AG04450 (cell line): ENCODE data around the gene MAP4K2. TPM values are rescaled to one million over a fixed set of nuclear protein-coding genes. Genes with fewer than 3 reads are reported as not detected.

Source experiments
- CTCF ChIA-PET: fragments of 300-600, 350-600 bp; formaldehyde crosslinking; extraction: SDS; loops from one replicate; lab custom pipeline; 2022; ENCODE audit warnings: antibody characterized with exemption, inconsistent platforms; lab: Charles Lee
- POLR2A ChIA-PET: fragments of 350-600 bp; formaldehyde crosslinking; extraction: SDS; loops from one replicate; lab custom pipeline; 2021; ENCODE audit warnings: antibody characterized with exemption, inconsistent platforms; lab: Yijun Ruan, JAX
- DNase-seq: peaks from one replicate; pipeline ENCODE4 v3.0.0-alpha.2; 2011; ENCODE audit warnings: low read depth, low spot score
- H3K27ac ChIP-seq: one replicate; pipeline ENCODE4 v1.5.1; 2012; ENCODE audit warnings: low read depth, low read length, control low read depth
- H3K27me3 ChIP-seq: one replicate; pipeline ENCODE4 v1.6.0; 2012; ENCODE audit warnings: low read length; ENCODE audit not compliant: control insufficient read depth, insufficient read depth
- H3K4me3 ChIP-seq: 2 replicates; pipeline ENCODE4 v1.5.1; 2011; ENCODE audit warnings: mild to moderate bottlenecking, low read depth, low read length, control low read depth
- H3K9me3 ChIP-seq: 2 replicates; pipeline ENCODE4 v1.5.1; 2012; ENCODE audit warnings: low read length; ENCODE audit not compliant: control insufficient read depth, insufficient read depth
- CTCF ChIP-seq: IDR thresholded peaks from 2 replicates; pipeline ENCODE4 v1.5.1; 2011; ENCODE audit warnings: low read depth, low read length, control low read depth, inconsistent platforms
- polyA plus RNA-seq: library from polyadenylated mRNA; depleted of rRNA; stranded (reverse); fragments of >200 nt; gene quantifications from 2 replicates; pipeline ENCODE4 v1.2.3, GENCODE V29; 2011

The MAP4K2 gene
- polyA plus RNA-seq, 1 experiment, result 9.9 TPM

- Histone ChIP-seq H3K9me3 (no peaks in the 10 kb centered on the region; the same call in 1 of the 2 replicates), H3K27ac (no peak overlapping the region), H3K4me3 (no peak overlapping the region), H3K27me3 (peaks cover 3% of the 10 kb centered on the region)
- CTCF ChIA-PET, result interaction anchor here (1.9 to 2.3 kb wide), 2 partner anchors 12 to 58 kb away, joined by 6 to 7 read pairs; no protein-coding TSS in a partner anchor
- TF ChIP-seq CTCF, result no peak
- POLR2A ChIA-PET, result interaction anchor here (1.2 kb wide), 1 partner anchor 23 kb away, joined by 7 read pairs; no protein-coding TSS in a partner anchor
- DNase-seq, result no peak
Observed at GRCh38 chr11:64835616-64836447, 32.8 kb upstream of the MAP4K2 start.

GRCh38 chr11:64834723-64835615 is 32.0 kb upstream of the MAP4K2 start:
- CTCF ChIA-PET, result interaction anchor here (1.9 to 2.3 kb wide), 2 partner anchors 12 to 59 kb away, joined by 6 to 7 read pairs; no protein-coding TSS in a partner anchor
- no peak for TF ChIP-seq CTCF
- Histone ChIP-seq H3K27me3 (peaks cover 3% of the 10 kb centered on the region), H3K27ac (no peak overlapping the region), H3K9me3 (no peaks in the 10 kb centered on the region; the same call in 1 of the 2 replicates), H3K4me3 (no peak overlapping the region)
- POLR2A ChIA-PET, result interaction anchor here (0.6 kb wide), 1 partner anchor 74 kb away, joined by 6 read pairs; no protein-coding TSS in a partner anchor
- DNase-seq, result no peak

GRCh38 chr11:64834031-64834722 is 31.2 kb upstream of the MAP4K2 start:
- no peak for DNase-seq
- Histone ChIP-seq H3K27ac (no peak overlapping the region), H3K27me3 (peaks cover 3% of the 10 kb centered on the region), H3K4me3 (no peak overlapping the region), H3K9me3 (no peaks in the 10 kb centered on the region; the same call in 1 of the 2 replicates)
- CTCF ChIA-PET, result interaction anchor here (0.6 to 2.3 kb wide), 3 partner anchors 13 to 60 kb away, joined by 6 to 7 read pairs (median 7); no protein-coding TSS in a partner anchor
- TF ChIP-seq CTCF, result no peak
- POLR2A ChIA-PET, result interaction anchor here (0.6 kb wide), 1 partner anchor 73 kb away, joined by 6 read pairs; no protein-coding TSS in a partner anchor

- DNase-seq, result no peak
- CTCF ChIA-PET, result interaction anchor here (0.6 kb wide), 1 partner anchor 13 kb away, joined by 7 read pairs; no protein-coding TSS in a partner anchor
- Histone ChIP-seq H3K27ac (no peak overlapping the region), H3K4me3 (no peak overlapping the region), H3K9me3 (no peaks in the 10 kb centered on the region; the same call in 1 of the 2 replicates), H3K27me3 (peaks cover 3% of the 10 kb centered on the region)
- TF ChIP-seq CTCF, result no peak
- POLR2A ChIA-PET, result no interaction called here
Observed at GRCh38 chr11:64833509-64833908, 30.5 kb upstream of the MAP4K2 start.
